SH-SY5Y (cell line): Measurements from ENCODE around the gene CACNA1H.

Source experiments
- GATA2 ChIP-seq: IDR thresholded peaks from 2 replicates; pipeline ENCODE4 v1.6.1; 2011; ENCODE audit warnings: mild to moderate bottlenecking, low read depth, low read length
- GATA3 ChIP-seq: IDR thresholded peaks from 2 replicates; pipeline ENCODE4 v1.6.1; 2011; ENCODE audit warnings: low read depth, mild to moderate bottlenecking, low read length, moderate library complexity

CACNA1H gene

DNA sequence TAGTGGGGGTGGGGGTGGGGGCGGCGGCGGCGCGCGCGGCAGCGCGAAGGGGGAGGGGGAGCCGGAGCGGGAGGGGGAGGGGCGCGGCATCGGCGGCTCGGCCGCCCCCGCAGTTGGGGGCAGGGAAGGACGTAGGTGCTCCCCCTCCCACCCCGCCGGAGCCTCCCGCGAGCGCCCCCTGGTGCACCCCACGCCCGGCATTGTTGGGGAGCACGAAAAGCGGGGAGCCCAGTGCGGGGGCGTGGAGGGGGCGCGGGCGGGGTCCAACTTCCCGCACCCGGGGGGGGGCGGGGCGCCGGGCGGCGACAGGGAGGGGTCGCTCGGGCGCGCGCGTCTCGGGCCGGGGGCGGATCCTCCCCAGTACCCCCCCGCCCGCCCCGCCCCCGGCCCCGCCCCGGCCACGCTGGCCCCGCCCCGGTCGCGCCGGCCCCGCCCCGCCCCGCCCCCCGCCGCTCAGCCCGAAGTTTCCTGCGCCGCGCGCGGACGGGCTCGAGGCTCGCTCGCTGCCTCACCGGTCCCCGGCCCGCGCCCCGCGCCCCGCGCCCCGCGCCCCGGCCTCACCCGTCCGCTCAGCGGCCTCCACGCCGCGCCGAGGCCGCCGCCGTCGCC lies at the start of gene CACNA1H:
Gene CACNA1H, plus strand, starts transcription at position 456 of the 609 bp plus-strand sequence. CDS start 632 bp downstream, outside the sequence.
- TF ChIP-seq GATA3 (no peak), GATA2 (no peak)

DNA sequence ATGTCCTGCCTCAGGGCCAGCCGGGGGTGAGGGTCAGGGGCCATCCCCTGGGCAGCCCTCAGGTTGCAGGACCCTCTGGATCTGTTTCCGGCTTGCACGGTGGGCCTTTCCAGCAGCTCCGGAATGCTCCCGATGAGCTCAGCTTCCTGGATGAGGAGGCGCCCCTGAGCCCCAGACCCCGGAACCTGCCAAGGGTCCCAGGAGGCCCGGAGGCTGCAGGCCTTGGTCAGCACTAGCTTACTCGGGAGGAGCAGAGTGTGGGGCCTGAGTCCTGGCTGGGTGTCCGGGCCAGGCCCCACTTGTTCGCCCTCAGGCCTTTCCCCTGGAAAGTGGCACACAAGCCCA lies 49.3 kb upstream of the CACNA1H start:
- TF ChIP-seq GATA3 (no peak), GATA2 (no peak)

DNA sequence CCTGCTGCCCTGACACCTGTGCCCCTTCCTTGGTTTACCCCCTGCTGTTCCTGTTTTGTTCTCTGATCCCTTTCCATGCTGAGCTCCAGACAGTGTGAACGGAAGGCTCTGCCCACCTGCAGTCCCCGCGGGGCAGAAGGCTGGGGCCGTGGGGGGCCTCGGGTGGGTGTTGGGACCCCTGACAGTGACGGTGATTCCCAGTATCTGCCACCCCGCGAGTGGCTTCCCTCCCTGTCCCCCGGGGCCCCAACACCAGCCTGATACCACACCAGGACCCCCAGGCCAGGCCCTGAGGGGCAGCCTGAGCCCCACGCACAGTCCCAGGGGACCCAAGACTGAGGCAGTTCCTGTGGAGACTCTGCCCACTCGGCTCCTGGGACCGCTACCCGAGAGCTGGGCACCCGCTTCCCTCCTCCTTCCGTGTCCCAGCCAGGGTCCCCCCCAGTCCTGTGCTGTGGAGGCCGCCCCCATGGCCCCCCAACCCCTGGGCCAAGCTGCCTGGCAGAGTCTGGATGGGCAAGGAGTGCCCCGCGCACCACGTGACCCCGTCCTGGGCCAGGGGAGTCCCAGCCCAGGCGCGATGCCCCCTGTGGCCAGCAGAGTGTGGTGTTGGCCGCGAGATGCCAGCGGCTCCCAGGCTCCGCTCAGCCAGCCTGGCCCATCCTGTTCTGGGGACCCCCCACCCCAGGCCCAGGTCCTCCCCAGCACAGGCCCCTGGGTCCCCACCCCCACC lies 46.9 kb upstream of the CACNA1H start:
- TF ChIP-seq GATA3 = no peak
- TF ChIP-seq GATA2 = no peak

DNA sequence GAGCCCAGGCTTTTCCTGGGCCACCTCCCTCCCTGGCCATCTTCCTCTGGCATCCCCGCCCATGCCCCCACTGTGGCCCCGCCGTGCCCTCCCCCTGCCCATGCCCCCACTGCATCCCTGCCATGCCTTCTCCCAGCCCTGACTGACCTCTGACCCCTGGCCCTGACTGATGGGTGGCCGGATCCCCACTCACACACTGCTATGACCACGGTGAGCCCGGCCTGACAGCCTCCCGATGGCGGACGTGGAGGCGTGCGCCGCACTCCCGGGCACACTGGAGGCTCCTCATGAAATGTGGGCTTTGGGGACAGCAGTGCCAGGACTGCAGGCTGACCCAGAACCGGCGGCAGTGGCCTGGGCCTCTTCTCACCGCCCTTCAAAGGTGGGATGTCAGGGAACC lies 46.2 kb upstream of the CACNA1H start:
- TF ChIP-seq GATA2 (no peak), GATA3 (no peak)

DNA sequence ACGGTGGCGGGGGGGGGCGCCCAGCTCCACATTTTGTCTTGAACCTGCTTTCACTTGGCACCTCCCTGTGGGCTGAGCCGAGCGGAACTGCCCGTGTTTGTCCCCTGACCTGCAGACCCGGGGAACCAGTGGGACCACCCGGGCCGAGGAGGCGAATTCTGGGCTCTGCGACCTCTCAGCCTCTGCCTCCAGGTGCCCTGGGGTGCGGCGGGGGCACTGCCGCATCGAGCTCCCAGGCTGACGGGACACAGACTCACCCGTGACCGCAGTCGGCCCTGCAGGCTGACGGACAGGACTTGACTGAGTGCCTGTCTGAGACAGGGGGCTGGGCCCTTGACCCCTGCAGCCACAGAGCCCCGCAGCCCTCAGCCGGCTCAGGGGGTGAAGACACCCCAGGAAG lies 45.8 kb upstream of the CACNA1H start:
- TF ChIP-seq GATA2 = no peak
- no peak for TF ChIP-seq GATA3

DNA sequence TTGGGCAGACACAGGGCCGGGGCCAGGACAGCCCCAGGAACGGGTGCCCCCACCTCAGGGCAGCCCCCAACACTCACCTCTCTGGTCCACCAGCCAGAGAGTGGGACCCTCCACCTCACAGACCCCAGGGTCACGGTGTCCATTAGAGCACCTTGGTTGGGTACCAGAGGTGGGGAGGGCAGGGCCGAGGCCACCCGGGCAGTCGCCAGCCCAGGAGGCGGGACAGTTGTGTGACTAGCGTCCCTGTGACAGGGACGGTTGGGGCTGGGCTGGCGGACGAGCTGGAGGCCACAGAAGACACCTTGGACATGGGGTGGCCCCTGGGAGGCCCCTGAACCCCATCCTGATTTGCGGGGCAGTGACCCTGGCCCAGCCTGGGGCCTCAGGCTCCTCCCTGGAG lies 45.2 kb upstream of the CACNA1H start:
- TF ChIP-seq GATA2 = no peak
- no peak for TF ChIP-seq GATA3

DNA sequence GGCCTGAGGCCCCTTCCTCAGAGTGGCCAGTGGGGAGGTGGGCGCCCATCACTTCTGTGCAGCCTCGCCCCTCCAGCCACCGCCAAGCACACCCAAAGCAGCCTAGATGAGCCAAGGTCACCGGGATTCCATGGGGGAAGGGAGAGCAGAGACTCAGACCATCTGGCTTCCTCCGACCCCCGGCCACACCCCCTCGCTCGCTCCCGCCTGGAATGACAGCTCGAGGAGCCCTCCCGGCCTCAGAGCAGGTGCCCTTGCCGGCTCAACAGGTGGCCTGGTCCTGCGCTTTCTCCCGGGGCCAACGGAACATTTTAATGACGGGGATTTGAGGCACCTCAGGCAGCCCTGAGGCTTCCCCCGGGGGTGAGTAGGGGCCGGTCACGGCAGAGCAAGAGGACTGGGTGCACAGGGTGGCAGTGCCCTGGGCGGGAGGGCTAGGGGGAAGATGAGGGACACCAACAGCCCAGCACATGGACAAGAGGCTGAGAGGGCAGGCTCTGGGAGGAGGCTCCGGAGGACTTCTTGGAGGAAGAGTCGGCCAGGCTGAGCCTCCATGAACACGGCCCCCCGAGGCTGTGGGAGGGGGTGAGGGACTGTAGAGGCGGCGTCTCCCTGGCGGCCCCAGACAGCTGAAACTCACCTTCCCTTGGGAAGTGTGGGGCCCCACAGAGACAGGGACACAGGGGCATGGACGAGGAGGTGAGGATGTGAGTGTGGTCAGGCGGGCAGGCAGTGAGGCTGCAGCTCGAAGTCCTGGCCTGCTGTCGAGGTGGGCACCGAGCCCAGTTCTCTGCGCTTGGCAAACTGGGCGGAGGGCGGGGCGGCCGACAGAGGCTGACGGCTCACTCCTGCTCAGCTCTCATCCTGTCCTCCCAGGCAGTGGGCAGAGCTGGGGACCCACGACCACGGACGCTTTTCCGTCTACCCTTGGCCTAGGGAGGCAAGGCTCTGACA lies 44.3 kb upstream of the CACNA1H start:
- TF ChIP-seq GATA3 (no peak), GATA2 (no peak)

DNA sequence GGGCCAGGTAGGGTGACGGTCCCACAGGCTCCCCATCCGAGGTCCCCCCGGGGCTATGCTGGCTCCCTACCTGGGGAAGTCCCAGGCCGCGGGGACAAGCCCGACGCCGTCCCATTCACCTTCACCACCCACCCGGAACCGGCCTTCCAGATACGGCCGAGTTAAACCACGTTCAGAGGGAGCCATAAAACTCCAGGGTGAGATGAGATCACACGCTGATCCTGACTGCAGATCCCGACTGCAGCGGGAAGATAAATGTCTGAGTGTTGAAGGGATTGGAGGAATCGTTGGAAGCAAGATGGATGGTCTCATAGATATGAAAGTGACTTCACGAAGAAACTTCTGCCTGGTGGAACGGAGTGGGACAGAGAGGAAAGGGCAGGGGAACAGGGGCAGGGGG lies 43.3 kb upstream of the CACNA1H start:
- TF ChIP-seq GATA3 (no peak), GATA2 (no peak)

DNA sequence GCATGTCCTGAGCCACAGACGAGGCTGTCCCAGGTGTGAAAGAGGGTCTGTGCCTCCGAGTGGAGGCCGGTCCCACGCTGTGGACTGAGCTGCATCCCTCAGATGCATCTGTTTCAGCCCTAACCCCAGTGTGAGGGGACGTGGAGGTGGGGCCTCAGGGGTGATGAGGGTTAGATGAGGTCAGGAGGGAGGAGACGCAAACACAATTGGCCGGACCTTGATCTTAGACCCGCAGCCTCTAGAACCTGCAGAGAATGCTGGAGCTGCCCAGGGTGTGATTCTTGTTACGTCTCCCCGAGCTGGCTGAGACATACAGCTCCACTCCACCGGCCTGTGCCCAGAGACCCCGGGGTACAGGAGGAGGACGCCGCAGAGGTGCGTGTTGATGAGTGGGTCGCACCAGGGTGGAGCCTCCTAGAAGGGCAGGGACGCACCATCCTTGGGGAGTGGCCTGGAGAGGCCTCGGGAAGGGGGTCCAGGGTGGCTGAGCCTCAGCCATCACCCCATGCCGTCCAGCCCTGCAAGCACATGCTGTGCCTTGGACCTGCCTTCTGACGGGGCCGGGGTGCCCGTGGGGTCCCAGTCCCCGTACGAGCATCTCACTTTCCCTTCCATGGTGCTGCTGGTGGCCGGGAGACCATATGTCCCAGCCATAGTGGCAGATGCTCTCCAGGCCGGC lies 40.3 kb upstream of the CACNA1H start:
- TF ChIP-seq GATA3 (no peak), GATA2 (no peak)

DNA sequence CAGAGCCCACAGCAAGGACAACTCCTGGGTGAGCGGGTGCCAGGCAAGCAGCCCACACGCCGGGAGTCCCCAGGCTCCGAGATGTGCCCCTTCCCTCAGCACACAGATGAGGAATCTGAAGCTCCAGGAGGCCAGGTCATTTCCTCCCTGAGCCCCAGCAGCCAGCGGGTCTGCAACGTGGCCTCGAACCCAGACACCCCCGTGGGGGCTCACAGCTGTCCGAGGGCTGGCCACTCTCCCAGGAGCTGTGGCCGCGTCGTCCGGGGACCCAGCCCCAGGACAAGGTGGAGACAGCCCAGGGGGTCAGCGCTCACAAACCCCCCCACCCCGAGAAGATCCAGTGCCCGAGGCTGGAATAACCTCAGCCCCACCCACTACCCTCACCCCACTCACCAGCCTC lies 39.4 kb upstream of the CACNA1H start:
- TF ChIP-seq GATA2 (no peak), GATA3 (no peak)

DNA sequence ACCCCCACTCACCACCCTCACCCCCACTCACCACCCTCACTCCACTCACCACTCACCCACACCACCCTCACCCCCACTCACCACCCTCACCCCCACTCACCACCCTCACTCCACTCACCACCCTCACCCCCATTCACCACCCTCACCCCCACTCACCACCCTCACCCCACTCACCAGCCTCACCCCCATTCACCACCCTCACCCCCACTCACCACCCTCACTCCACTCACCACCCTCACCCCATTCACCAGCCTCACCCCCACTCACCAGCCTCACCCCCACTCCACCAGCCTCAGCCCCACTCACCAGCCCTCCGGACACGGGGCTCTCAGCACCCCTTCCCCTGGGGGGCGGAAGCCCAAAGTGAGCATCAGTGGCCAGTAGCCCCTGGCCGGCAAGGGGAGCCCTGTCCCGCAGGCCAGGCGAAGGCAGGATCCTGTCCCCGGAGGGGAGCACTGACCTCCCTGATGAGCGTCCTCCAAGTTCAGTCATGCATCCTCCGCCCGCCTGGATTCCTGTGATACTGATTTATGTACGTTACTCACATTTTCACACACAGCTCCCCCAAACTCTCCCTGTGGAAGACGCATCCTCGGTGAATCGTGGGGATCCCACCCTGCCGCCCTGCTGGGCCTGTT lies 38.9 kb upstream of the CACNA1H start:
- TF ChIP-seq GATA2 (no peak), GATA3 (no peak)

DNA sequence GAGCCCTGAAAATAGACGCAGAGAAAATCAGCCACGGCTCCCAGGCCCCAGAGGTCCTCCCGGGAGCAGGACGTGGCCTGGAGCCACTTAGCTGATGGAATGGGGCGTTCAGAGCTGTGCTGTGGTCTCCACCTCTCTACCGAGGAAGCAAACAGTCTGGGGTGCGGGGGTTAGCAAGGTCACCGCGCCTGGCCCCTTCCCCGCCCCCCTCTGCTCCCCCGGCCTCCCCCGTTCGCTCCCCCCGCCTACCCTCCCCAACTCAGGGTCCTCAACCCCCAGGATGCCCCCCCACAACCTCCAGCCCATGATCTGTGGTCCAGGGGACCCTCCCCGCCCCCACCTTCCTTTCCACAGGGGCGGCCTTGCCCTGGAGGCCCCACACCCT lies 36.2 kb upstream of the CACNA1H start:
- no peak for TF ChIP-seq GATA3
- TF ChIP-seq GATA2 = no peak

DNA sequence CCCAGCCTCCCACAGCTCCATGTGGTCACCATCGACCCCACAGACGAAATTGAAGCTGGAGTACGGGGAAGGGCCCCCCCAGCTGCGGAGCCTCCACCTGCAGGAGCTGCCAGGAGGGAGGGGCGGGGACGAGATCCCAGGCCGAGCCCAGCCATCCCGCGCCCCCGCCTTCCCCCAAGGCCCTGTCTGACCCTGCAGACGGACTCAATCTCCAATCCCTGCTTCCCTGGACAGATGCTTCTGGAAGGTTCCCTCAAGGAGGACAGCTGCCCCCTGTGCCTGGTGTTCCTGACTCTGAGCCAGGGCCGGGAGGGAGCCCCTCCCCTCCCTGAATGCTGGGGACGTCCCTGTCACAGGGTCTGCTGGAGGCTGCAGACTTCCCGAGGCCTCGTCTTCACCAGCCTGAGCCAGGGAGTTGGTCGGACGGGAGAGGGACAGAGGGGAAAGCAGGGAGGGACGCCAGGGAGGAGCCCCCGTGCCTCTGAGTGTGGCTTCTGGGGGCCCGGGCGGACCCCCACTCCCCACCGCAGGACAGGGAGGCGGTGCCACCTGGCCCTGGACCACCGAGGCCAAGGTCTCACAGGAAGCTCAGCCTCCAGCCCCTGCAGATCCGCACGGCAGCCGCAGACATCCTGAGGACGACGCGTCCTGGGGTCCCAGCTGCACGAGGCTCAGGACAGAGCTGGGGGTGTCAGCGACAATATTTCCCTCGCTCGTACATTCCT lies 35.6 kb upstream of the CACNA1H start:
- TF ChIP-seq GATA2 (no peak), GATA3 (no peak)
